ENCODE measurements around the gene EIPR1. TPM values are rescaled to one million over a fixed set of nuclear protein-coding genes. Genes with fewer than 3 reads are reported as not detected.

The EIPR1 gene
- polyA plus RNA-seq, 1 donor (not counting 4 experiments of a cell fraction or from before 2014, with no cell fraction given): 44.3 TPM

DNA sequence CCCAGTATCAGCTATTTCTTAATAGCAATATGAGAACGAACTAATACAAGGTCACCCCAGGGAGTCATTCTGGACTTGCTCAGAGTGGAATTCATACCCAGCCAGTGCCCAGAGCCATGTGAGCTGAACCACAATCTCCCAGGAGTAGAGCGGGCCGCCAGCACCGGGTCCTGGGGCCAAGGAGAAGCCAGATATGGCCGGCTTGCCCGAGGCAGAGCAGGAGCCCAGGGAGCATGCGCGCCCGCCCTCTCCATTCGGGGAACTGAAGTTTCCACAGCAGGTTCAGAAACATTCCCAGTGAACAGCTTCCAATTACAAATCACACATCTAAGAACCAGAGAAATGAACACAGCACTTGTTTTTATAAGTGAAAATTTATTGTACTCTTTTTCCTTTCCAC, 37.5 kb downstream of the EIPR1 start:
- no peak overlapping the region for H3K4me3 ChIP-seq (ENCODE audit: control insufficient read depth in 2 of 3, extremely low read depth in 1 of 3, insufficient read depth in 2 of 3, low read depth in 1 of 3, low read length in 3 of 3)
- no peak for FAIRE-seq
- H3K27ac ChIP-seq (ENCODE audit: control insufficient read depth, insufficient read depth, low read length): no peak overlapping the region

DNA sequence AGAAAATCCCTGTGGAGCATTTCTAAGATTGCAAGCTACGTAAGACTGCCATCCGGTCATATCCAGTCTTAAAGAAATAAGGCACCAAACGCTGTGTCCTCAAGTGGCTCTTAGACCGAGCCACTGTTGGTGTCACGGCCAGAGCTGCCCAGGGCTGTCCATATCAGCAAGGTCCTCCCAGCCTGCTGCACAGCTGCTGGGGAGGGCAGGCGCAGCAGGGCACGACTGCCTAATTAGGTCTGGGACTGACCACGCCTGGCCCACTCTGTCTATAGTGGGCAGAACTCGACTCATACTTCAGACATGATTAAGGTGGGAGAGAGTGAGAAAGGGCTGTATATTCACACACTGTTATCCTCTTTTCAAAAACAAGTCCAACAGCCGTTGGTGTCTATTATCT, 39.3 kb downstream of the EIPR1 start:
- Histone ChIP-seq H3K27ac (ENCODE audit: control insufficient read depth, insufficient read depth, low read length) (no peak overlapping the region), H3K9me3 (ENCODE audit: control insufficient read depth, low read depth, low read length) (no peaks in the 10 kb centered on the region), H3K9me1 (ENCODE audit: control insufficient read depth, extremely low read depth, insufficient read depth, low read length) (no peaks in the 10 kb centered on the region), H3K79me2 (ENCODE audit: control insufficient read depth, insufficient read depth, low read length) (no peaks in the 10 kb centered on the region), H3K9ac (ENCODE audit: control insufficient read depth, extremely low read depth, insufficient read depth, low read length) (no peak overlapping the region), H4K20me1 (ENCODE audit: control insufficient read depth, extremely low read depth, insufficient read depth, low read length) (peaks cover 2% of the 10 kb centered on the region), H3K4me1 (ENCODE audit: control insufficient read depth, extremely low read depth, insufficient read depth, low read length) (no peaks in the 10 kb centered on the region), H3K4me3 (ENCODE audit: control insufficient read depth in 2 of 3, extremely low read depth in 1 of 3, insufficient read depth in 2 of 3, low read depth in 1 of 3, low read length in 3 of 3) (no peak overlapping the region), H3K27me3 (ENCODE audit: control insufficient read depth, extremely low read depth, insufficient read depth, low read length) (no peaks in the 10 kb centered on the region), H3K4me2 (ENCODE audit: control insufficient read depth, extremely low read depth, insufficient read depth, low read depth, low read length) (no peak overlapping the region), H3K36me3 (ENCODE audit: control insufficient read depth in 2 of 2, extremely low read depth in 1 of 2, insufficient read depth in 2 of 2, low read length in 2 of 2) (peaks cover 2 to 8% of the 10 kb centered on the region in 2 experiments), H2AFZ (ENCODE audit: control insufficient read depth, low read length) (no peak overlapping the region)
- TF ChIP-seq, protein P1, sequence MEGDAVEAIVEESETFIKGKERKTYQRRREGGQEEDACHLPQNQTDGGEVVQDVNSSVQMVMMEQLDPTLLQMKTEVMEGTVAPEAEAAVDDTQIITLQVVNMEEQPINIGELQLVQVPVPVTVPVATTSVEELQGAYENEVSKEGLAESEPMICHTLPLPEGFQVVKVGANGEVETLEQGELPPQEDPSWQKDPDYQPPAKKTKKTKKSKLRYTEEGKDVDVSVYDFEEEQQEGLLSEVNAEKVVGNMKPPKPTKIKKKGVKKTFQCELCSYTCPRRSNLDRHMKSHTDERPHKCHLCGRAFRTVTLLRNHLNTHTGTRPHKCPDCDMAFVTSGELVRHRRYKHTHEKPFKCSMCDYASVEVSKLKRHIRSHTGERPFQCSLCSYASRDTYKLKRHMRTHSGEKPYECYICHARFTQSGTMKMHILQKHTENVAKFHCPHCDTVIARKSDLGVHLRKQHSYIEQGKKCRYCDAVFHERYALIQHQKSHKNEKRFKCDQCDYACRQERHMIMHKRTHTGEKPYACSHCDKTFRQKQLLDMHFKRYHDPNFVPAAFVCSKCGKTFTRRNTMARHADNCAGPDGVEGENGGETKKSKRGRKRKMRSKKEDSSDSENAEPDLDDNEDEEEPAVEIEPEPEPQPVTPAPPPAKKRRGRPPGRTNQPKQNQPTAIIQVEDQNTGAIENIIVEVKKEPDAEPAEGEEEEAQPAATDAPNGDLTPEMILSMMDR (optimal IDR thresholded peaks at IDR 0.05 in 1 of 3, IDR thresholded peaks at IDR 0.05 in 1 of 3, conservative IDR thresholded peaks at IDR 0.05 in 1 of 3; ENCODE audit: extremely low read depth in 1 of 3, insufficient read depth in 2 of 3, low read length in 3 of 3): no peak
- TF ChIP-seq EZH2 (IDR thresholded peaks at IDR 0.05; ENCODE audit: low read length): no peak
- no peak for DNase-seq (ENCODE audit: low read depth, low spot score)
- FAIRE-seq: no peak
- dilution Hi-C loops (cut with MboI; ENCODE audit: extremely low pct_ligation_motif_present, low sequenced_read_pairs): no loop called here

More for the DNA sequence above, 37.5 kb downstream of the EIPR1 start:
- no peak overlapping the region for H3K9ac ChIP-seq (ENCODE audit: control insufficient read depth, extremely low read depth, insufficient read depth, low read length)
- no peak overlapping the region for H3K4me2 ChIP-seq (ENCODE audit: control insufficient read depth, extremely low read depth, insufficient read depth, low read depth, low read length)
- no peak overlapping the region for H2AFZ ChIP-seq (ENCODE audit: control insufficient read depth, low read length)
- TF ChIP-seq, protein P1 (optimal IDR thresholded peaks at IDR 0.05 in 1 of 3, IDR thresholded peaks at IDR 0.05 in 1 of 3, conservative IDR thresholded peaks at IDR 0.05 in 1 of 3; ENCODE audit: extremely low read depth in 1 of 3, insufficient read depth in 2 of 3, low read length in 3 of 3): no peak
- TF ChIP-seq EZH2 (IDR thresholded peaks at IDR 0.05; ENCODE audit: low read length): no peak
- H3K9me1 ChIP-seq (ENCODE audit: control insufficient read depth, extremely low read depth, insufficient read depth, low read length): no peaks in the 10 kb centered on the region
- H4K20me1 ChIP-seq (ENCODE audit: control insufficient read depth, extremely low read depth, insufficient read depth, low read length): peaks cover 2% of the 10 kb centered on the region
- no peaks in the 10 kb centered on the region for H3K4me1 ChIP-seq (ENCODE audit: control insufficient read depth, extremely low read depth, insufficient read depth, low read length)
- H3K9me3 ChIP-seq (ENCODE audit: control insufficient read depth, low read depth, low read length): no peaks in the 10 kb centered on the region
- dilution Hi-C loops (cut with MboI; ENCODE audit: extremely low pct_ligation_motif_present, low sequenced_read_pairs): no loop called here
- peaks cover 2 to 6% of the 10 kb centered on the region in 2 experiments for H3K36me3 ChIP-seq (ENCODE audit: control insufficient read depth in 2 of 2, extremely low read depth in 1 of 2, insufficient read depth in 2 of 2, low read length in 2 of 2)
- H3K79me2 ChIP-seq (ENCODE audit: control insufficient read depth, insufficient read depth, low read length): no peaks in the 10 kb centered on the region
- DNase-seq (ENCODE audit: low read depth, low spot score): no peak
- no peaks in the 10 kb centered on the region for H3K27me3 ChIP-seq (ENCODE audit: control insufficient read depth, extremely low read depth, insufficient read depth, low read length)
